GM12865 (cell line): Measurements from ENCODE around the gene RACK1.

Source experiments
- DNase-seq: peaks from one replicate; pipeline ENCODE4 v3.0.0; 2010; ENCODE audit warnings: low read depth
- H3K4me3 ChIP-seq: 2 replicates; pipeline ENCODE4 v1.5.1; 2011; ENCODE audit warnings: mild to moderate bottlenecking, low read depth, low read length, control low read depth
- TF ChIP-seq, protein P1 (sequence below): IDR thresholded peaks from 2 replicates; pipeline ENCODE4 v1.5.1; 2011; ENCODE audit warnings: low read length, control low read depth, low read depth, inconsistent platforms; ENCODE audit not compliant: insufficient read depth; ENCODE audit errors: missing control alignments

The RACK1 gene

GRCh38 chr5:181195249-181195761 is 48.4 kb downstream of the RACK1 start:
- DNase-seq, result no peak
- H3K4me3 ChIP-seq, result no peak overlapping the region
- TF ChIP-seq, protein P1, sequence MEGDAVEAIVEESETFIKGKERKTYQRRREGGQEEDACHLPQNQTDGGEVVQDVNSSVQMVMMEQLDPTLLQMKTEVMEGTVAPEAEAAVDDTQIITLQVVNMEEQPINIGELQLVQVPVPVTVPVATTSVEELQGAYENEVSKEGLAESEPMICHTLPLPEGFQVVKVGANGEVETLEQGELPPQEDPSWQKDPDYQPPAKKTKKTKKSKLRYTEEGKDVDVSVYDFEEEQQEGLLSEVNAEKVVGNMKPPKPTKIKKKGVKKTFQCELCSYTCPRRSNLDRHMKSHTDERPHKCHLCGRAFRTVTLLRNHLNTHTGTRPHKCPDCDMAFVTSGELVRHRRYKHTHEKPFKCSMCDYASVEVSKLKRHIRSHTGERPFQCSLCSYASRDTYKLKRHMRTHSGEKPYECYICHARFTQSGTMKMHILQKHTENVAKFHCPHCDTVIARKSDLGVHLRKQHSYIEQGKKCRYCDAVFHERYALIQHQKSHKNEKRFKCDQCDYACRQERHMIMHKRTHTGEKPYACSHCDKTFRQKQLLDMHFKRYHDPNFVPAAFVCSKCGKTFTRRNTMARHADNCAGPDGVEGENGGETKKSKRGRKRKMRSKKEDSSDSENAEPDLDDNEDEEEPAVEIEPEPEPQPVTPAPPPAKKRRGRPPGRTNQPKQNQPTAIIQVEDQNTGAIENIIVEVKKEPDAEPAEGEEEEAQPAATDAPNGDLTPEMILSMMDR, result no peak

DNA sequence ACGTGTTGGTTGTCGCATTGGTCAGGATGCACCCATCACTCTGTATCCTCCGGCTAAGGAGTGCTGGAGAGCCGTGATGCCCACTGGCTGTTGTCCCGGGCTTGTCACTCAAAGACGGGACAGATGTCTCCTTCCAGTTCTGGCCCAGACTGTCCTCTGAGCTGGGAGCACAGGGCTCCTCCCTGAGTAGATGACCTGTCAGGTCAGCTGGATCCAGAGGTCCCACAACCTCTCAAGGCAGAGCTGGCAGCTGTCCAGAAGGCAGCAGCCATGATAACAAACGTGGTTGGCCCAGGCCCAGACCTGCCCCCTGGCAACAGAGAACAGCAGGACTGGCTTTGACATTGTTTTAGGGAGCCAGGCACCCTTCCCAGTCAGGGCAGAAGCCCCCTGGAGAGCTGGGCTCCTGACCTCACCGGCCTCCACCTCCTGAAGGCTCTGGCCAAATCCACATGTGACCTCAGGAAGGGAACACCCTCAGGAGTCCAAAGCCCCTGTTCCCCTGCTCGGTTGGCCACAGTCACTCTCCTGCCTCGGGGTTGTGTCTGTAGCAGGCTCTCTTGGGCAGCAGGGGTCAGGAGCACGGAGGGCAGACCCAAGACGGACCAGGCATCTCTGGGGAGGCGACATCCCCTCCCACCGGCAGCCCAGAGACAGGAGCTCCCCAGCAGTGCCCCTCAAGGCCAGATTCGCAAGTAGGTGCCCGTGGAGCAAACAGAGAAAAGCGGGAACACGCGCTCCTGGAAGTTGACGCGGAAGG is 49.0 kb downstream of the RACK1 start:
- TF ChIP-seq, protein P1, result no peak
- no peak for DNase-seq
- H3K4me3 ChIP-seq, result no peak overlapping the region

- DNase-seq, result no peak
- TF ChIP-seq, protein P1, result no peak
- H3K4me3 ChIP-seq, result no peak overlapping the region
Measured at GRCh38 chr5:181193656-181194055, 50.0 kb downstream of the RACK1 start.

DNA sequence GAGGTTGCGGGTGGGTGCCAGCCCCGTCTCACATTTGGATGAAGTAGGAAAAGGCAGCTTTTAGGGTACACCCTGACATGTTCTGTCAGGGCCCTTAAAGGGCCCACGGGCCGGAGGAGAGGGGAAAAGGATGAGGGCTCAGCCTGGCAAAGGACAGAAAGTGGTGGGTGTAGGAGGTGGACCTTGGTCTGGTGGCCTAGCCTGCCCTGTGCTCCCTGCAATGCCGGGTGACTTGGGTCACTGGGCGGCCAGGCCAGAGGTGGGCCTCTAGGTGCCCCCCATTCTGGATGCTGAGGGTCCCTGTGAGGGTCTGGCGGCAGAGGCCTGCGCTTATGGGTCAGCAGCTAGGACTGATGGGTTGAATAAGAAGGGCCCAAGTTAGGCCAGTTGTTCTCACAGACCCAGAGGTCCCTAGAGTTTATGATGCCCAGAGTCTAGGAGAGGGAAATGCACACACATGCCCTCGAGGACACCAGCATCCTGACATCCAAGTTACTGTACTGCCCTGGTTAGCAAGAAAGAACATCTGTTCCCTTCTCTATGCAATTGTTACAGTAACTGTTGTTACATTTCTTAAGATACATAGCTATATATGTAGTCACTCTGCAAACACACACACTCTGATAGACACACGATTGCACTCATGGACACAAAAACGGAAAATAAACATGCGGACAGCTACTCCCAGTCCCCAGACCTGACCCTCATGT is 51.2 kb downstream of the RACK1 start:
- DNase-seq, result no peak
- TF ChIP-seq, protein P1, result no peak
- peak overlapping the region; percentile 85 for H3K4me3 ChIP-seq

DNA sequence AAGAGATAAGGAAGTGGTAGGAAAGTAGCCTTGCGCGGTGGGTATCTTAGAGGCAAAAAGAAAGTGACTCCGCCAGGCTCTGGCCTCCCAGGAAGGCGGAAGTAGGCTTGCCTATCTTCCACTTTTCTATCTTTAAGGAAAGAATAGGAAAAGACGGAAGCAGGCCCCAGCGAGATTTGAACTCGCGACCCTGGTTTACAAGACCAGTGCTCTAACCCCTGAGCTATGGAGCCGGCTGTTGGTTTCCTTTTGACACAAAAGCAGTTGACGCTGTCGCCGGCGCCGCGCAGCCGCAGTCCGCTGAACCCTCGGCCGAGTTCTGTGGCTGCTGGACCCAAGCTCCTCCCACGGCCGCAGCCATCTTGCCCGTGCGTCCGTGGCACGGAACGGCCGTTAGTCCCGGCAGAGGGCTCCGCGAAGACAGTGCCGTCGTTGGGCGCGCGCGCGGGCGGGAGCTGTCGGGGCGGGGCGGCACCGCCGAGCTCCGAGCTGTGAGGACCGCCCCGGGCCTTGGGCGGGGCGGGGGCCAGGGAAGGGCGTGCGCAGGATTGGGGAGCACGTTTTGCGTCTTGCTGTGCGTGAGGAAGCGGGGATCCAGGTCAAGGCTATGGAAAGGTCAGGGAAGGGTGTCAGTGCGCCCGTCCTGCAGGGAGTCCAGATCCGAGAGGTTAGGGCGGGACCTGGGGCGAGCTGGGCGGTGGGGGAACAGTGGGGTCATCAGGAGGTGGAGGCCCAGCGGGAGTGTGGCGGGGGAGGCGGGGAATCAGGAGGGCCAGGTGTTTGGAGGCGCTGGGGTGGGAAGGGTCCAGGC is 52.0 kb downstream of the RACK1 start:
- DNase-seq, result peak; percentile 98
- TF ChIP-seq, protein P1, result no peak
- peak overlapping the region; percentile 91 for H3K4me3 ChIP-seq

DNA sequence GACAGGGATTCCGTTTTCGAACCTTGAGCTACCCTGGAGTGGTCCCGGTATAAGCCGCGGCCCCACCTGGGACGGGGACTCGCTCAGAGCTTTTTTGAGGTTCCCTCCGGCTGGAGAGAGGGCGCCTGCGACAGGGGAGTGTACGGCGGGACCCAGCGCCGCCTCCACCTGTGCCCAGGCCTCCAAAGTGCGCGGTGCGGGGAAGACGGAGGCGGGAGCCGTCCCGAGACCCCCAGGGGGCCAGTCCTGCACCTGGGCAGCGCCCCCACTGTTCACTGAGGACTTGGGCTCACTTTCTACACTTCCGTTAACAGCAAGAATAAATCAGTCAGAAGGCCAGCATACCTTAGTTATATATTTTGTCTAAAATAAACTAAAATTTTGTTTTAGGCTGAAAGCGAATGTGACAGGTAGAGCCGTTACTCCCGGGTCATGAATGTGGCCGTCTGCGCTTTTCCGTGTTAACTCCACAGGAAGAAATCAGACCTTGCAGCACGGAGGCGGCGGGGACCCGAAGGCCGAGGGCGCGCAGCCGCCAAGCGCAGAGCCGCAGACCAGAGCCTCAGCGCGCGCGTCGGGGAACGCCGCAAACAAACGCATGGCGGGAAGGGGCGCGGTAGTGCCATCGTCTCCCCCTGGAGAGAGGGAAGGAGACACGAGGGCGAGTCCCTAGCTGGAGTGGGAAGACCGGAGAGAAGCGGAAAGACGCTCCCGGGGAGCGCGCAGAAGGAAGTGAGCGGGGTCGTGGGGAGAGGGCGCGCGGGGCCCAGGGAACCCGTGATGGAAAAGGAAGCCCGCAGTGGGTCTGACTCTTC is 52.8 kb downstream of the RACK1 start:
- DNase-seq, result peak; percentile 70
- peak overlapping the region; percentile 91 for H3K4me3 ChIP-seq
- TF ChIP-seq, protein P1, result peak; percentile 41
